ENCODE results near the gene IL5.
A peak's percentile ranks its signal among the peaks of the same experiment; 100 is the strongest.

IL5 gene

GRCh38 chr5:132499440-132500243, 43.7 kb downstream of the IL5 start:
- H3K27me3 ChIP-seq (ENCODE audit: control insufficient read depth, insufficient read depth, low read length) = no peaks in the 10 kb centered on the region
- H3K4me1 ChIP-seq (ENCODE audit: control insufficient read depth, insufficient read depth, low read length) = no peaks in the 10 kb centered on the region; the same call in 1 of the 2 replicates
- no CpG with 5 or more reads among the region's 9 CpGs for WGBS (ENCODE audit: insufficient coverage, insufficient read length)
- no peak overlapping the region for H3K4me3 ChIP-seq (ENCODE audit: low read length)
- H3K9me3 ChIP-seq (ENCODE audit: control insufficient read depth, insufficient read depth, low read length) = no peaks in the 10 kb centered on the region
- DNase-seq (ENCODE audit: low read depth, low spot score) = no peak
- no peak overlapping the region for H3K27ac ChIP-seq (ENCODE audit: low read length)
- H3K36me3 ChIP-seq (ENCODE audit: control insufficient read depth, insufficient read depth, low read length) = no peaks in the 10 kb centered on the region

- Histone ChIP-seq H3K4me1 (ENCODE audit: control insufficient read depth, insufficient read depth, low read length) (no peaks in the 10 kb centered on the region; the same call in 1 of the 2 replicates), H3K27me3 (ENCODE audit: control insufficient read depth, insufficient read depth, low read length) (no peaks in the 10 kb centered on the region), H3K9me3 (ENCODE audit: control insufficient read depth, insufficient read depth, low read length) (no peaks in the 10 kb centered on the region), H3K36me3 (ENCODE audit: control insufficient read depth, insufficient read depth, low read length) (no peaks in the 10 kb centered on the region), H3K4me3 (ENCODE audit: low read length) (no peak overlapping the region), H3K27ac (ENCODE audit: low read length) (no peak overlapping the region)
- no CpG with 5 or more reads among the region's 4 CpGs for WGBS (ENCODE audit: insufficient coverage, insufficient read length)
- DNase-seq (ENCODE audit: low read depth, low spot score) = no peak
These were observed 44.5 kb downstream of the IL5 start for GRCh38 chr5:132498686-132499271.

- H3K36me3 ChIP-seq (ENCODE audit: control insufficient read depth, insufficient read depth, low read length) = no peaks in the 10 kb centered on the region
- H3K27me3 ChIP-seq (ENCODE audit: control insufficient read depth, insufficient read depth, low read length) = no peaks in the 10 kb centered on the region
- no peak for DNase-seq (ENCODE audit: low read depth, low spot score)
- H3K9me3 ChIP-seq (ENCODE audit: control insufficient read depth, insufficient read depth, low read length) = no peaks in the 10 kb centered on the region
- H3K4me1 ChIP-seq (ENCODE audit: control insufficient read depth, insufficient read depth, low read length) = no peaks in the 10 kb centered on the region; the same call in 1 of the 2 replicates
- H3K27ac ChIP-seq (ENCODE audit: low read length) = no peak overlapping the region
- WGBS (ENCODE audit: insufficient coverage, insufficient read length) = no CpG with 5 or more reads among the region's 3 CpGs
- H3K4me3 ChIP-seq (ENCODE audit: low read length) = no peak overlapping the region
These were observed 45.2 kb downstream of the IL5 start for GRCh38 chr5:132498152-132498551.

GRCh38 chr5:132497488-132497997, 45.8 kb downstream of the IL5 start:
- Histone ChIP-seq H3K36me3 (ENCODE audit: control insufficient read depth, insufficient read depth, low read length) (no peaks in the 10 kb centered on the region), H3K9me3 (ENCODE audit: control insufficient read depth, insufficient read depth, low read length) (no peaks in the 10 kb centered on the region), H3K4me1 (ENCODE audit: control insufficient read depth, insufficient read depth, low read length) (no peaks in the 10 kb centered on the region; the same call in 1 of the 2 replicates), H3K27me3 (ENCODE audit: control insufficient read depth, insufficient read depth, low read length) (no peaks in the 10 kb centered on the region), H3K4me3 (ENCODE audit: low read length) (peak overlapping the region; percentile 76; the same call in 1 of the 2 replicates), H3K27ac (ENCODE audit: low read length) (no peak overlapping the region)
- DNase-seq (ENCODE audit: low read depth, low spot score) = no peak
- no CpG with 5 or more reads among the region's 6 CpGs for WGBS (ENCODE audit: insufficient coverage, insufficient read length)

GRCh38 chr5:132496631-132497487, 46.5 kb downstream of the IL5 start:
- Histone ChIP-seq H3K27ac (ENCODE audit: low read length) (no peak overlapping the region), H3K4me3 (ENCODE audit: low read length) (peak overlapping the region; percentile 76), H3K4me1 (ENCODE audit: control insufficient read depth, insufficient read depth, low read length) (peaks cover 3% of the 10 kb centered on the region; the same call in 1 of the 2 replicates), H3K9me3 (ENCODE audit: control insufficient read depth, insufficient read depth, low read length) (no peaks in the 10 kb centered on the region), H3K27me3 (ENCODE audit: control insufficient read depth, insufficient read depth, low read length) (no peaks in the 10 kb centered on the region), H3K36me3 (ENCODE audit: control insufficient read depth, insufficient read depth, low read length) (no peaks in the 10 kb centered on the region)
- peak; percentile 63 for DNase-seq (ENCODE audit: low read depth, low spot score)
- no CpG with 5 or more reads among the region's 62 CpGs for WGBS (ENCODE audit: insufficient coverage, insufficient read length)

- Histone ChIP-seq H3K27ac (ENCODE audit: low read length) (no peak overlapping the region), H3K27me3 (ENCODE audit: control insufficient read depth, insufficient read depth, low read length) (no peaks in the 10 kb centered on the region), H3K36me3 (ENCODE audit: control insufficient read depth, insufficient read depth, low read length) (no peaks in the 10 kb centered on the region), H3K9me3 (ENCODE audit: control insufficient read depth, insufficient read depth, low read length) (no peaks in the 10 kb centered on the region), H3K4me1 (ENCODE audit: control insufficient read depth, insufficient read depth, low read length) (peaks cover 8% of the 10 kb centered on the region; the same call in 1 of the 2 replicates), H3K4me3 (ENCODE audit: low read length) (peak overlapping the region; percentile 76)
- no CpG with 5 or more reads among the region's 18 CpGs for WGBS (ENCODE audit: insufficient coverage, insufficient read length)
- DNase-seq (ENCODE audit: low read depth, low spot score) = peak; percentile 66
These were observed 47.1 kb downstream of the IL5 start for GRCh38 chr5:132496191-132496630.

- H3K36me3 ChIP-seq (ENCODE audit: control insufficient read depth, insufficient read depth, low read length) = no peaks in the 10 kb centered on the region
- no peak overlapping the region for H3K27ac ChIP-seq (ENCODE audit: low read length)
- peaks cover 9% of the 10 kb centered on the region; the same call in 1 of the 2 replicates for H3K4me1 ChIP-seq (ENCODE audit: control insufficient read depth, insufficient read depth, low read length)
- no peaks in the 10 kb centered on the region for H3K27me3 ChIP-seq (ENCODE audit: control insufficient read depth, insufficient read depth, low read length)
- WGBS (ENCODE audit: insufficient coverage, insufficient read length) = no CpG with 5 or more reads among the region's 30 CpGs
- DNase-seq (ENCODE audit: low read depth, low spot score) = no peak
- H3K4me3 ChIP-seq (ENCODE audit: low read length) = peak overlapping the region; percentile 76
- H3K9me3 ChIP-seq (ENCODE audit: control insufficient read depth, insufficient read depth, low read length) = no peaks in the 10 kb centered on the region
These were observed 47.6 kb downstream of the IL5 start for GRCh38 chr5:132495667-132496190.

GRCh38 chr5:132493821-132494220, 49.5 kb downstream of the IL5 start:
- no peaks in the 10 kb centered on the region for H3K9me3 ChIP-seq (ENCODE audit: control insufficient read depth, insufficient read depth, low read length)
- DNase-seq (ENCODE audit: low read depth, low spot score) = no peak
- H3K4me1 ChIP-seq (ENCODE audit: control insufficient read depth, insufficient read depth, low read length) = peaks cover 13% of the 10 kb centered on the region; the same call in 1 of the 2 replicates
- WGBS (ENCODE audit: insufficient coverage, insufficient read length) = no CpG with 5 or more reads among the region's 2 CpGs
- no peaks in the 10 kb centered on the region for H3K27me3 ChIP-seq (ENCODE audit: control insufficient read depth, insufficient read depth, low read length)
- no peak overlapping the region for H3K4me3 ChIP-seq (ENCODE audit: low read length)
- H3K36me3 ChIP-seq (ENCODE audit: control insufficient read depth, insufficient read depth, low read length) = no peaks in the 10 kb centered on the region
- H3K27ac ChIP-seq (ENCODE audit: low read length) = no peak overlapping the region

GRCh38 chr5:132493241-132493640, 50.1 kb downstream of the IL5 start:
- no peak overlapping the region for H3K4me3 ChIP-seq (ENCODE audit: low read length)
- H3K27me3 ChIP-seq (ENCODE audit: control insufficient read depth, insufficient read depth, low read length) = no peaks in the 10 kb centered on the region
- H3K36me3 ChIP-seq (ENCODE audit: control insufficient read depth, insufficient read depth, low read length) = no peaks in the 10 kb centered on the region
- no peak for DNase-seq (ENCODE audit: low read depth, low spot score)
- H3K9me3 ChIP-seq (ENCODE audit: control insufficient read depth, insufficient read depth, low read length) = no peaks in the 10 kb centered on the region
- no peak overlapping the region for H3K27ac ChIP-seq (ENCODE audit: low read length)
- H3K4me1 ChIP-seq (ENCODE audit: control insufficient read depth, insufficient read depth, low read length) = peaks cover 13% of the 10 kb centered on the region; the same call in 1 of the 2 replicates
- WGBS (ENCODE audit: insufficient coverage, insufficient read length) = no CpG with 5 or more reads among the region's 4 CpGs
